ENCODE results near the gene NEU3.
"Not testable (repeated sequence)": the region's sequence is repeated elsewhere in the genome, so short reads cannot be mapped to it uniquely, and the experiment has no call there.

Gene NEU3

GRCh38 chr11:75011357-75011756 lies 22.6 kb downstream of the NEU3 start:
- Histone ChIP-seq H3K36me3 (ENCODE audit: insufficient read depth) (no peaks in the 10 kb centered on the region), H3K9ac (no peak overlapping the region), H3K4me1 (ENCODE audit: low read depth, poor library complexity, severe bottlenecking) (no peaks in the 10 kb centered on the region), H3K4me2 (no peak overlapping the region), H2AFZ (ENCODE audit: low read depth) (no peak overlapping the region), H3K4me3 (IDR thresholded peaks at IDR 0.05; ENCODE audit: insufficient read depth, low read depth, low read length) (no peak overlapping the region), H3K79me2 (ENCODE audit: insufficient read depth, low read depth) (no peaks in the 10 kb centered on the region), H3K27ac (no peak overlapping the region), H4K20me1 (ENCODE audit: insufficient read depth) (no peaks in the 10 kb centered on the region), H3K27me3 (ENCODE audit: insufficient read depth, low read depth) (no peaks in the 10 kb centered on the region)
- no peak for TF ChIP-seq CTCF (conservative IDR thresholded peaks at IDR 0.05; ENCODE audit: low read depth, low read length)

DNA sequence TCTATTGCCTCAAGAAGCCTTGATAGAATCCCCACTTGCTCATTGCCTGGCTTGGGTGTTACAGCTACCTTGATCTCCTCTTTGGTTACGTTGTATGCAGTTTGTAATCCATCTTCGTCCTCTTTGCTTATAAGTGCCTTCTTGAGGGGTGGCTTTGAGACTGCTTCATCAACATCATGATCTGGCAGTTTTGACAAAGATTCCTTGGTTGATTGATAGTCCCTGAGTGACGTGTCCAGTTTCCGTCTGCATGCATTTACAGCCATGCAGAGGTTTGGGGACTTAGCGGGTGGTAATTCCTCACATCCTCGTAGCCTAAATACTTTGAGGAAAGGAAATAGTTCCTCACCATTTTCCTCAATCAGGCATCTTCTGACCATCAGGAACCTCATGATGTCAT lies 23.1 kb downstream of the NEU3 start:
- no peaks in the 10 kb centered on the region for H3K4me1 ChIP-seq (ENCODE audit: low read depth, poor library complexity, severe bottlenecking)
- H3K4me3 ChIP-seq (IDR thresholded peaks at IDR 0.05; ENCODE audit: insufficient read depth, low read depth, low read length) = no peak overlapping the region
- TF ChIP-seq CTCF (conservative IDR thresholded peaks at IDR 0.05; ENCODE audit: low read depth, low read length) = no peak
- H3K27ac ChIP-seq = no peak overlapping the region
- H3K36me3 ChIP-seq (ENCODE audit: insufficient read depth) = no peaks in the 10 kb centered on the region
- no peak overlapping the region for H3K4me2 ChIP-seq
- H3K27me3 ChIP-seq (ENCODE audit: insufficient read depth, low read depth) = no peaks in the 10 kb centered on the region
- H4K20me1 ChIP-seq (ENCODE audit: insufficient read depth) = no peaks in the 10 kb centered on the region
- no peaks in the 10 kb centered on the region for H3K79me2 ChIP-seq (ENCODE audit: insufficient read depth, low read depth)
- no peak overlapping the region for H2AFZ ChIP-seq (ENCODE audit: low read depth)
- H3K9ac ChIP-seq = no peak overlapping the region

DNA sequence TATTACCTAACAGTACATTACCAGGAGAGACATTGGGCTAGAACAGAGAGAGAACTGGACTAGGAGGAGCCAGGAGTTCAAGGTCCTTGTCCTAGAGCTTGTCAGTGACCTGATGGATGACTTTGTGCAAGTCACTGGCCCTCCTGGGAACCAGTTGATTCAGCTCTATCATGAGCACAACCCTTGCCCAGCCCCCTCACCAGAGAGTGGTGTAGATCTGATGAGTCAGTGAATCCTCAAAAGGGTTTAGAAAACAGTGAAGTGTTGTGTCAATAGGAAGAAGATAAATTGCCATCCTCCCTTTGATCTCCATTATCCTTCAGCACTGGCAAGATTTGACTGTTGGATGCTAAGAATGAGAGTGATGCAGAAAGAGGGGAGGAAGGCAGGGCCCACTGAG lies 24.3 kb downstream of the NEU3 start:
- H3K27me3 ChIP-seq (ENCODE audit: insufficient read depth, low read depth) = no peaks in the 10 kb centered on the region
- H3K79me2 ChIP-seq (ENCODE audit: insufficient read depth, low read depth) = no peaks in the 10 kb centered on the region
- no peak overlapping the region for H3K27ac ChIP-seq
- no peak for TF ChIP-seq CTCF (conservative IDR thresholded peaks at IDR 0.05; ENCODE audit: low read depth, low read length)
- no peak overlapping the region for H3K4me2 ChIP-seq
- H3K9ac ChIP-seq = no peak overlapping the region
- H3K36me3 ChIP-seq (ENCODE audit: insufficient read depth) = no peaks in the 10 kb centered on the region
- H2AFZ ChIP-seq (ENCODE audit: low read depth) = no peak overlapping the region
- no peaks in the 10 kb centered on the region for H3K4me1 ChIP-seq (ENCODE audit: low read depth, poor library complexity, severe bottlenecking)
- H3K4me3 ChIP-seq (IDR thresholded peaks at IDR 0.05; ENCODE audit: insufficient read depth, low read depth, low read length) = no peak overlapping the region
- no peaks in the 10 kb centered on the region for H4K20me1 ChIP-seq (ENCODE audit: insufficient read depth)

GRCh38 chr11:75014129-75014528 lies 25.4 kb downstream of the NEU3 start:
- no peaks in the 10 kb centered on the region for H3K4me1 ChIP-seq (ENCODE audit: low read depth, poor library complexity, severe bottlenecking)
- no peaks in the 10 kb centered on the region for H3K27me3 ChIP-seq (ENCODE audit: insufficient read depth, low read depth)
- no peak overlapping the region for H3K27ac ChIP-seq
- no peak overlapping the region for H2AFZ ChIP-seq (ENCODE audit: low read depth)
- no peak overlapping the region for H3K4me2 ChIP-seq
- H3K79me2 ChIP-seq (ENCODE audit: insufficient read depth, low read depth) = no peaks in the 10 kb centered on the region
- H3K36me3 ChIP-seq (ENCODE audit: insufficient read depth) = no peaks in the 10 kb centered on the region
- H3K4me3 ChIP-seq (IDR thresholded peaks at IDR 0.05; ENCODE audit: insufficient read depth, low read depth, low read length) = no peak overlapping the region
- no peak overlapping the region for H3K9ac ChIP-seq
- no peak for TF ChIP-seq CTCF (conservative IDR thresholded peaks at IDR 0.05; ENCODE audit: low read depth, low read length)
- no peaks in the 10 kb centered on the region for H4K20me1 ChIP-seq (ENCODE audit: insufficient read depth)

DNA sequence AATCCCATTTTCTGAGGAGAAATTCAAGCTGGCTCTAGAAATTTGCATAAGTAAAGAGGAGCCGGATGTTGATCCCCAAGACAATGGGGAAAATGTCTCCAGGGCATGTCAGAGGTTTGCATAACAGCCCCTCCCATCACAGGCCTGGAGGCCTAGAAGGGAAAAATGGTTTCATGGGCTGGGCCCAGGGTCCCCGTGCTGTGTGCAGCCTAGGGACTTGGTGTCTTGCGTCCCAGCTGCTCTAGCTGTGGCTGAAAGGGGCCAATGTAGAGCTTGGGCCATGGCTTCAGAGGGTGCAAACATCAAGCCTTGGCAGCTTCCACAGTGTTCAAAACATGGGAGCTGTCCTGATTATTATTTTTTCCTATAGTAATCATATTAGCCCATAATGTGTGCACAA lies 30.5 kb downstream of the NEU3 start:
- H3K27me3 ChIP-seq (ENCODE audit: insufficient read depth, low read depth); H3K79me2 ChIP-seq (ENCODE audit: insufficient read depth, low read depth); H3K36me3 ChIP-seq (ENCODE audit: insufficient read depth); H2AFZ ChIP-seq (ENCODE audit: low read depth); H3K4me1 ChIP-seq (ENCODE audit: low read depth, poor library complexity, severe bottlenecking); H3K4me3 ChIP-seq (IDR thresholded peaks at IDR 0.05; ENCODE audit: insufficient read depth, low read depth, low read length); H3K9ac ChIP-seq; H3K27ac ChIP-seq; H3K4me2 ChIP-seq; H4K20me1 ChIP-seq (ENCODE audit: insufficient read depth): not testable (repeated sequence)

GRCh38 chr11:75020328-75020727 lies 31.6 kb downstream of the NEU3 start:
- H3K9ac ChIP-seq; H2AFZ ChIP-seq (ENCODE audit: low read depth); H3K36me3 ChIP-seq (ENCODE audit: insufficient read depth); H3K4me2 ChIP-seq; H3K27ac ChIP-seq; H3K4me3 ChIP-seq (IDR thresholded peaks at IDR 0.05; ENCODE audit: insufficient read depth, low read depth, low read length); H3K4me1 ChIP-seq (ENCODE audit: low read depth, poor library complexity, severe bottlenecking); H4K20me1 ChIP-seq (ENCODE audit: insufficient read depth); H3K27me3 ChIP-seq (ENCODE audit: insufficient read depth, low read depth); H3K79me2 ChIP-seq (ENCODE audit: insufficient read depth, low read depth): not testable (repeated sequence)

Measured in KMS-11 (cell line).